Urinary bladder (tissue), 4 donors: ENCODE measurements around the gene DTNA. TPM values are rescaled to one million over a fixed set of nuclear protein-coding genes. Genes with fewer than 3 reads are reported as not detected.

Source experiments
- DNase-seq: peaks from one replicate; pipeline ENCODE4 v3.0.0-alpha.2; 2015; ENCODE audit errors: extremely low spot score
- H3K27ac ChIP-seq: one replicate; pipeline ENCODE4 v1.5.1; 2013; ENCODE audit warnings: low read depth, mild to moderate bottlenecking, moderate library complexity
- H3K36me3 ChIP-seq: one replicate; pipeline ENCODE4 v1.6.1; 2013; ENCODE audit warnings: mild to moderate bottlenecking, moderate library complexity; ENCODE audit not compliant: insufficient read depth
- H3K4me1 ChIP-seq: one replicate; pipeline ENCODE4 v1.6.1; 2013; ENCODE audit warnings: mild to moderate bottlenecking, moderate library complexity; ENCODE audit not compliant: insufficient read depth
- H3K4me3 ChIP-seq: one replicate; pipeline ENCODE4 v1.5.1; 2013; ENCODE audit warnings: low read depth, low read length
- WGBS: extraction: QIAGEN DNeasy Blood & Tissue Kit; methylation state at CpG from one replicate; pipeline ENCODE4 v1.1.7; 2013; 5-methylcytosine and 5-hydroxymethylcytosine counted together
- polyA plus RNA-seq: library from polyadenylated mRNA; stranded (reverse); fragments of 200-250 nt; gene quantifications from one replicate; pipeline ENCODE4 v1.2.3, GENCODE V29; 2013
- total RNA-seq: library from RNA; depleted of rRNA; stranded (reverse); fragments of >200 nt; gene quantifications from one replicate; pipeline ENCODE4 v1.2.3, GENCODE V29; 2014
- donor health status: healthy with polysubstance abuse.
- donor health status: healthy.

Gene DTNA
- total and polyA plus RNA-seq, 2 donors: 31.7 to 119 TPM

GRCh38 chr18:34794348-34794747 lies 84.2 kb downstream of the DTNA start:
- Histone ChIP-seq H3K27ac (no peak overlapping the region), H3K4me1 (no peaks in the 10 kb centered on the region), H3K36me3 (no peaks in the 10 kb centered on the region), H3K4me3 (no peak overlapping the region)
- WGBS: 77% methylated on average over 3 of the region's 3 CpGs
- no peak for DNase-seq

GRCh38 chr18:34795070-34795732 lies 85.1 kb downstream of the DTNA start:
- no peaks in the 10 kb centered on the region for H3K4me1 ChIP-seq
- no peaks in the 10 kb centered on the region for H3K36me3 ChIP-seq
- no peak overlapping the region for H3K4me3 ChIP-seq
- WGBS: 43% methylated on average over 6 of the region's 6 CpGs
- H3K27ac ChIP-seq: no peak overlapping the region
- DNase-seq: no peak

- 61% methylated on average over 7 of the region's 7 CpGs for WGBS
- Histone ChIP-seq H3K27ac (no peak overlapping the region), H3K36me3 (no peaks in the 10 kb centered on the region), H3K4me3 (no peak overlapping the region), H3K4me1 (no peaks in the 10 kb centered on the region)
- DNase-seq: no peak
Observed at GRCh38 chr18:34796035-34796657, 86.0 kb downstream of the DTNA start.

GRCh38 chr18:34799291-34799690 lies 89.2 kb downstream of the DTNA start:
- H3K36me3 ChIP-seq: no peaks in the 10 kb centered on the region
- WGBS: 72% methylated on average over 4 of the region's 4 CpGs
- no peaks in the 10 kb centered on the region for H3K4me1 ChIP-seq

GRCh38 chr18:34800381-34800780 lies 90.3 kb downstream of the DTNA start:
- no peak for DNase-seq
- H3K36me3 ChIP-seq: no peaks in the 10 kb centered on the region
- H3K27ac ChIP-seq: no peak overlapping the region
- H3K4me3 ChIP-seq: no peak overlapping the region
- WGBS: 91% methylated on average over 1 of the region's 1 CpG
- H3K4me1 ChIP-seq: no peaks in the 10 kb centered on the region

More at GRCh38 chr18:34799291-34799690, 89.2 kb downstream of the DTNA start:
- H3K27ac ChIP-seq: no peak overlapping the region
- DNase-seq: no peak
- H3K4me3 ChIP-seq: no peak overlapping the region

GRCh38 chr18:34801774-34802173 lies 91.7 kb downstream of the DTNA start:
- Histone ChIP-seq H3K27ac (no peak overlapping the region), H3K4me3 (no peak overlapping the region), H3K36me3 (no peaks in the 10 kb centered on the region), H3K4me1 (no peaks in the 10 kb centered on the region)
- no peak for DNase-seq
- 87% methylated on average over 2 of the region's 2 CpGs for WGBS

GRCh38 chr18:34802959-34803358 lies 92.9 kb downstream of the DTNA start:
- H3K4me3 ChIP-seq: no peak overlapping the region
- H3K4me1 ChIP-seq: no peaks in the 10 kb centered on the region
- 35% methylated on average over 3 of the region's 3 CpGs for WGBS
- H3K27ac ChIP-seq: no peak overlapping the region
- no peaks in the 10 kb centered on the region for H3K36me3 ChIP-seq
- no peak for DNase-seq

GRCh38 chr18:34803877-34804400 lies 93.8 kb downstream of the DTNA start:
- 90% methylated on average over 5 of the region's 5 CpGs for WGBS
- DNase-seq: no peak
- Histone ChIP-seq H3K36me3 (no peaks in the 10 kb centered on the region), H3K4me3 (no peak overlapping the region), H3K27ac (no peak overlapping the region), H3K4me1 (no peaks in the 10 kb centered on the region)

- 78% methylated on average over 7 of the region's 7 CpGs for WGBS
- H3K36me3 ChIP-seq: no peaks in the 10 kb centered on the region
- H3K4me3 ChIP-seq: no peak overlapping the region
- DNase-seq: no peak
- H3K27ac ChIP-seq: no peak overlapping the region
- H3K4me1 ChIP-seq: no peaks in the 10 kb centered on the region
Observed at GRCh38 chr18:34805103-34805877, 95.2 kb downstream of the DTNA start.

GRCh38 chr18:34805878-34806351 lies 95.8 kb downstream of the DTNA start:
- H3K4me1 ChIP-seq: no peaks in the 10 kb centered on the region
- DNase-seq: no peak
- H3K4me3 ChIP-seq: no peak overlapping the region

GRCh38 chr18:34806527-34806926 lies 96.4 kb downstream of the DTNA start:
- H3K27ac ChIP-seq: no peak overlapping the region
- no peaks in the 10 kb centered on the region for H3K4me1 ChIP-seq
- no peaks in the 10 kb centered on the region for H3K36me3 ChIP-seq

More at GRCh38 chr18:34805878-34806351, 95.8 kb downstream of the DTNA start:
- Histone ChIP-seq H3K27ac (no peak overlapping the region), H3K36me3 (no peaks in the 10 kb centered on the region)

GRCh38 chr18:34807106-34807796 lies 97.2 kb downstream of the DTNA start:
- WGBS: 89% methylated on average over 2 of the region's 2 CpGs
- Histone ChIP-seq H3K27ac (no peak overlapping the region), H3K36me3 (no peaks in the 10 kb centered on the region), H3K4me3 (no peak overlapping the region), H3K4me1 (no peaks in the 10 kb centered on the region)
- DNase-seq: no peak

More at GRCh38 chr18:34806527-34806926, 96.4 kb downstream of the DTNA start:
- DNase-seq: no peak
- WGBS: 53% methylated on average over 3 of the region's 3 CpGs
- H3K4me3 ChIP-seq: no peak overlapping the region

- H3K36me3 ChIP-seq: no peaks in the 10 kb centered on the region
- 86% methylated on average over 1 of the region's 1 CpG for WGBS
- no peaks in the 10 kb centered on the region for H3K4me1 ChIP-seq
- no peak overlapping the region for H3K4me3 ChIP-seq
- H3K27ac ChIP-seq: no peak overlapping the region
- DNase-seq: no peak
Observed at GRCh38 chr18:34808389-34808788, 98.3 kb downstream of the DTNA start.
